Transverse colon (tissue), 3 donors: ENCODE measurements around the gene NAA30.

ENCODE experiments used
- POLR2A ChIP-seq: fragments of 450-650 bp; IDR thresholded peaks from one replicate; pipeline ENCODE4 v1.6.1; 2016; ENCODE audit warnings: antibody characterized with exemption, mild to moderate bottlenecking, moderate library complexity
- TF ChIP-seq, protein P1 (sequence below), 5 experiments: fragments of 200-600 bp in 3 of 5; fragments of 450-650 bp in 2 of 5; sonication (generic) in 3 of 5; IDR thresholded peaks; 1 replicate in 2 of 5; 2 replicates in 3 of 5; pipeline ENCODE4 v1.5.1; 2016 to 2017; ENCODE audit warnings: antibody characterized with exemption in 5 of 5, inconsistent platforms in 3 of 5, mild to moderate bottlenecking in 2 of 5, moderate library complexity in 1 of 5

DNA sequence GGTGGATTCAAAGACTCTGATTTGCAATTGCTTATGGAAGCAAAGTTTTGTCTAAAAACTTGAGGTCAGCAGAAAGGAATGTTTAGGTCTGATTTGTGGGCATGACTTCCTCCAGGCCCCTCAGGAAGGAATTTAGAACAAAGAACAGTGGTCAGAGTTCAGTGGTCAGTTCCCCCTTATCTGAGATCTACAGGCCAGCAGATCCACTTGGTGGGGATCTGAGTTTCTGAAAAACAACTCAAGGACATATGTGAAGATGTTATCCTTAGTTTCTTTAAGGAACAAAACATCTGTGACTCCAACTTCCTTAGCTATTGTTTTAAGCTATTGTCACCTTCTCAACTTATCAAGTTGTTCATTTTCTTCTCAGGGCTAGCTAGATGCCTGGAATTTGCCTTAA, 28.0 kb upstream of the NAA30 start:
- TF ChIP-seq, protein P1, sequence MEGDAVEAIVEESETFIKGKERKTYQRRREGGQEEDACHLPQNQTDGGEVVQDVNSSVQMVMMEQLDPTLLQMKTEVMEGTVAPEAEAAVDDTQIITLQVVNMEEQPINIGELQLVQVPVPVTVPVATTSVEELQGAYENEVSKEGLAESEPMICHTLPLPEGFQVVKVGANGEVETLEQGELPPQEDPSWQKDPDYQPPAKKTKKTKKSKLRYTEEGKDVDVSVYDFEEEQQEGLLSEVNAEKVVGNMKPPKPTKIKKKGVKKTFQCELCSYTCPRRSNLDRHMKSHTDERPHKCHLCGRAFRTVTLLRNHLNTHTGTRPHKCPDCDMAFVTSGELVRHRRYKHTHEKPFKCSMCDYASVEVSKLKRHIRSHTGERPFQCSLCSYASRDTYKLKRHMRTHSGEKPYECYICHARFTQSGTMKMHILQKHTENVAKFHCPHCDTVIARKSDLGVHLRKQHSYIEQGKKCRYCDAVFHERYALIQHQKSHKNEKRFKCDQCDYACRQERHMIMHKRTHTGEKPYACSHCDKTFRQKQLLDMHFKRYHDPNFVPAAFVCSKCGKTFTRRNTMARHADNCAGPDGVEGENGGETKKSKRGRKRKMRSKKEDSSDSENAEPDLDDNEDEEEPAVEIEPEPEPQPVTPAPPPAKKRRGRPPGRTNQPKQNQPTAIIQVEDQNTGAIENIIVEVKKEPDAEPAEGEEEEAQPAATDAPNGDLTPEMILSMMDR (IDR thresholded peaks at IDR 0.05), result no peak
- TF ChIP-seq POLR2A, result no peak
